ENCODE data around the gene TLE6.
"Not testable (repeated sequence)": the region's sequence is repeated elsewhere in the genome, so short reads cannot be mapped to it uniquely, and the experiment has no call there.

The TLE6 gene

GRCh38 chr19:3029065-3029923 is 51.9 kb downstream of the TLE6 start, which contains the start of gene TLE2:
Gene TLE2, minus strand, starts transcription at chr19:3029280. Its CDS starts 376 bp downstream, at chr19:3028904.
- peak in 1 of 6 experiments; percentile 20 for DNase-seq

DNA sequence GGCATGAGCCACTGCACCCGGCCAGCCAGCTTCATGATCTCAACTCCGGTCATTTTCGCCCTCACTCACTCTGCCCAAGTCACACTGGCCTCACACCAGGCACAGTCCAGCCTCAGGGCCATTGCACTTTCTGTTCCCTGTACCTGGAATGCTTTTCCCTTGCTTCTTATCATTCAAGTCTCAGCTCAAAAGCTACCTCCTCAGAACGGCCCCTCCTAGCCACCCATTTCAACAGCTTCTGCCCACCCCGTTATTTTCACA is 54.2 kb downstream of the TLE6 start:
- DNase-seq, result no peak

DNA sequence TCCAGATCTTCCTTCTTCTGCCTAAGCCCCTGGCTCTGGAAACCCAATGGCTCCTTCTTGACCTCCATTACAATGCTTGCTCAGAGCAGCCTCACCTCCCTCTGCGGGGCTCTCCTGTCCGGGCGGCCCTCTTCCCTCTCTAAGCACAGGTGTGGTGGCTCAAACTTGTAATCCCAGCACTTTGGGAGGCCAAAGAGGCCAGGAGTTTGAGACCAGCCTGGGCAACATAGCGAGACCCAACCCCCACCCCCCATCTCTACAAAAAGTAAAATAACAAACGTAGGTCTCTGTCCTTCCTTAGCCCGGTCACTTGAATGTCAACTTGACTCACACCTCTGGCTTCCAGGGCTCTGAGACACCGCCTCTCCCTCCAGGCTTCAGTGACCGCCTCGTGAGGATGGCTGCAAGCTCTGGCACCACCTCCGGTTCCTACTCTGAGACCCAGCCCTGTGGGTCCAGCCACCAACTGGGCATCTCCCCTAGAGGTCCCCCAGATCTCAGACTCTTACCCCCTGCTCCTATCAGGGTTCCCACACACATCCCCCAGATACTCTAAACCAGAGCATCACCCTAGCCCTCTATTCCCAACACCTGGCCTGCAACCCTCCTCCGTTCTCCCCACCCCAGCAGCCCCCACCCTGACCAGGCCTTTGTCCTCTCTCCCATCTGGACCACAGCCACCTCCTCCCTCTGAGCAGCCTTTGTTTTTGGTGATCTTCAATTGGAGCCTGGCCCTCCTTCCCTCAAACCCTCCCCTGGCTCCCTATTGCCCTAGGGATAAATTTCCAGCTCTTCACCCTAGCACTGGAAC is 56.4 kb downstream of the TLE6 start:
- DNase-seq, result no peak

DNA sequence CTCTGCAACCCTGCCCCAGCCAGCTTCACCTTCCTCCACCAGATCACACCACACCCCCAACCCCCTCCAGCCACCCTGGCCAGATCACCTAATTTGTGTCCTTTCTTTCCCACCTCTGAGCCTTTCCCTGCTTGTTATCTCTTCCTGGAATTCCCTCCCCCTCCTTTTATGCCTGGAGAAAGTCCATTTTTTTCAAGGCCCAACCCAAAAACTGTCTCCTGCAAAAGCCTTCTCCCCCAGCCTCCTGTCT is 57.0 kb downstream of the TLE6 start:
- DNase-seq, result no peak

DNA sequence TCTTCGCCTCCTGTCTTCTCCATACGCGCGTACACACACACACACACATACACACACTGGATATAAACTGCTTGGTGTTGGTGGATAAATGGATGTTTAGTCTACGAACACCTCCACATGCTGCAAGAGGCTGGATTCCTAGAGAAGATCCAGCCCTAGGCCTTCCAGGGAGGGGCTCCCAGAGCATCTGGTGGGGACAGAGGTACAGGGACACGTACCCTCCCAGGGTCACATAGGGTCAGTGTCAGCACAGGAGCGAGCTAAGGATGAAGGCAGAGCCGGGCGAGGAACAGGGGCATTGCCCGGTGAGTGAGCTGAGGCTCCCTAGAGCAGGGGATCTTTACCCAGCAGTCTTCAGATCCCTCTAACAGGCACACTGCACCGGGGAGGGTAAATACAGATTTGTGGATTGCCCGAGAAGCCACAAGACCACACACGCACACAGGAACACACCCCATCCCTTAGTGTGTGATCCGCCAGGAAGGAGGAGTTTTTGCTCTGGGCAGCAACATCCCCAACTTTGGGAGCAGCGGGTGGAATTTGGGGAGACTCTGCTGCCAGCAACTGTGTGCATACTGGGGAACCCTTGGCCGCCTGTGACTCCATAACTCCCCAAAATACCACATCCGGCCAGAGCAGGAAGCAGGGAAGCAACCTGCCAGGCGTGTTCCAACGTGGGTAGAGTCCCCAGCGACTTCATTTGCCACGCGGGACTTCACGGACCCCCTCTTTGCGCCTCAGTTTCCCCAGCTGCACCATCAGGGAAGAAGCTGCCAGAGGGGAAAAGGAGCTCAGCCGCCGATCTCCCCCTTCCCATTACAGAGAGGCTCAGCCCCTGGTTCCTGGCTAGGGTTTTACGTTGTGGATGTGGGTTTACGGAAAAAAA is 57.5 kb downstream of the TLE6 start:
- DNase-seq, result peak in 3 of 6 experiments; percentile 29 to 74 (median 46)

GRCh38 chr19:3035542-3036118 is 58.3 kb downstream of the TLE6 start:
- peak; percentile 85 to 96 (median 94) for DNase-seq

GRCh38 chr19:3036119-3036976 is 59.0 kb downstream of the TLE6 start:
- DNase-seq, result peak; percentile 68 to 90 (median 80)

GRCh38 chr19:3036977-3037544 is 59.7 kb downstream of the TLE6 start:
- DNase-seq, result not testable (repeated sequence)

- DNase-seq, result no peak
These were observed 60.9 kb downstream of the TLE6 start for GRCh38 chr19:3038214-3038613.

DNA sequence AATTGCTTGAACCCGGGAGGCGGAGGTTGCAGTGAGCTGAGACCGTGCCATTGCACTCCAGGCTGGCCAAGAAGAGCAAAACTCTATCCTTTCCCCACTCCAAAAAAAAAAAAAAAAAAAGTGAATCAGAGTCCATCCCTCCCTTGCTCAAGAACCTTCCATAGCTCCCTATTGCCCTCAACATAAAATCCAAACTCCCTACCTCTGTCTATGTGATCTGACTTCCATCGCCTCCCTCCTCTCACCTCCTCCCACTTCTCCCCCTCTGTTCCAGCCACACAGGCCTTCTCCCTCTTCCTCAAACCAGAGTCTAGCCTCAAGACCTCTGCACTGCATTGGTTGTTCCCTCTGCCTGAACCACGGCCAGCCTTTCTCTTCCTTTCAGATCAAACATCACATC is 61.8 kb downstream of the TLE6 start:
- no peak for DNase-seq

DNA sequence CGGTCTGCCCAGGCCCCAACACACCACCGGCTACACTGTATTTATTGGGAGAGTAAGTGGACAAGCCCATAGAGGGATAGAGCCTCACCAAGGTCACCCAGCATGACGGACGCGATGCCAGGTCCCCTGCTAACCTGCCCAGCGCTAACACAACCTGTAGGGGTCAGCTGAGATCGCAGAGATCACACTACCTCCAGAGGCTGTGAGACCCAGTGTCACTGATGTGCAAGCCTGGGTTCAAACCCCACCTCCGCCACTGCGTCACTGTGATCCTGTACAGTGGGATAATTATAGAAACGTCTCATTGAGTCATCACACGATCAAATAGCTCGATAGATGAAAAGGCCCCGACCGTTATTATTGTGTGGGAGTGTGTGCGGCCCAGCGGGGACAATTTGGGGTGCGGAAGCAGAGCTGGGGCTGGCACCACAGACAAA is 62.3 kb downstream of the TLE6 start:
- DNase-seq, result no peak

- no peak for DNase-seq
These were observed 64.0 kb downstream of the TLE6 start for GRCh38 chr19:3041327-3041726.

DNA sequence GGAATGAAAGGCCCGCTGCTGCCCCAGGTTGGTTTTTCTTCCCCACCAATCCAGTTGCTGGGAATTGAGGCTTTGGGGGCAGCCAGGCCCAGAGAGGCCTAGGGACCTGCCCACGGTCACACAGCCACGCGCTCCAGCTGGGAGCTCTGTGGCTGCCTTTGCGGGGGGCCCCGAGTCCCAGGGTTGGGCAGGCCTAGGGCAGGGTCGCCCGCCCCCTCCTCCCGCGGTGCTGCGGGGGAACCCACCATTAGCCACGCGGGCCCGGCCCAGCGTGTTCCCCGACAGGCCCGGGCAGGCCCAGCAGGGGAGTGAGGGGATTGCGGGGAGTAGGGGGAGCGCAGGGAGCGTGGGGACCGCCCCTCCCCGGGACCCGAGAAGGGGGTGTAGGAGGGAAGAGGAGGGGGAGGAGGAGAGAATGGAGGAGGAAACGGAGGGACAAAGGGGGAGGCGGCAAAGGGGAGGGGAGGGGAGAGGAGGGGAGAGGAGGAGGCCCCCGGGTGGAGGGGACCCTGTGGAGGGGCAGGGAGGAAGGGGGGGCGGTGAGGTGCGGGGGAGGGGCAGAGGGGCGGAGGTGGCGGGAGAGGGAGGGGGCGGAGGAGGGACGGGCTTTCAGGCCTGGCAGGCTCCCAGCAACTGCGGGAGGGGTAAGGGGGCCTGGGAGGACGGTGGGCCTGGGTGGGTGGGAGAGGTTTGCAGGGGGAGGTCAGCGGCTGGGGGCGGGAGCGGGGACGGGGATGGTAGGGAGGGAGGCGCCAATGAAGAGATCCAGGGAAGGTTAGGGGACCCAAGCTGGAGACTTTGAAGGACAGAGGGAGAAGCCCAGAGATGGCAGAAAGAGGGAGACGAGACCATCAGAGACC is 64.6 kb downstream of the TLE6 start:
- DNase-seq, result peak in 1 of 6 experiments; percentile 12

- no peak for DNase-seq
These were observed 65.4 kb downstream of the TLE6 start for GRCh38 chr19:3042621-3043267.

All from stimulated activated naive CD4-positive, alpha-beta T cell (primary cell).